OCI-LY7 (cell line): Measurements from ENCODE around the gene RNF43.

Experiments
- EZH2phosphoT487 ChIP-seq: fragments of 200-600 bp; sonication (generic); IDR thresholded peaks from 2 replicates; pipeline ENCODE4 v1.6.1; 2018; ENCODE audit warnings: low read depth, borderline replicate concordance, mild to moderate bottlenecking, mixed run types, antibody characterized with exemption, low read length, moderate library complexity, mixed read lengths
- TF ChIP-seq, protein P1 (sequence below): fragments of 200-600 bp; sonication (generic); conservative IDR thresholded peaks from 2 replicates; pipeline ENCODE4 v1.5.1; 2014; ENCODE audit warnings: mild to moderate bottlenecking, antibody characterized with exemption, low read length, moderate library complexity, mixed read lengths

GRCh38 chr17:58394534-58395223, 22.7 kb downstream of the RNF43 start:
- TF ChIP-seq, protein P1, sequence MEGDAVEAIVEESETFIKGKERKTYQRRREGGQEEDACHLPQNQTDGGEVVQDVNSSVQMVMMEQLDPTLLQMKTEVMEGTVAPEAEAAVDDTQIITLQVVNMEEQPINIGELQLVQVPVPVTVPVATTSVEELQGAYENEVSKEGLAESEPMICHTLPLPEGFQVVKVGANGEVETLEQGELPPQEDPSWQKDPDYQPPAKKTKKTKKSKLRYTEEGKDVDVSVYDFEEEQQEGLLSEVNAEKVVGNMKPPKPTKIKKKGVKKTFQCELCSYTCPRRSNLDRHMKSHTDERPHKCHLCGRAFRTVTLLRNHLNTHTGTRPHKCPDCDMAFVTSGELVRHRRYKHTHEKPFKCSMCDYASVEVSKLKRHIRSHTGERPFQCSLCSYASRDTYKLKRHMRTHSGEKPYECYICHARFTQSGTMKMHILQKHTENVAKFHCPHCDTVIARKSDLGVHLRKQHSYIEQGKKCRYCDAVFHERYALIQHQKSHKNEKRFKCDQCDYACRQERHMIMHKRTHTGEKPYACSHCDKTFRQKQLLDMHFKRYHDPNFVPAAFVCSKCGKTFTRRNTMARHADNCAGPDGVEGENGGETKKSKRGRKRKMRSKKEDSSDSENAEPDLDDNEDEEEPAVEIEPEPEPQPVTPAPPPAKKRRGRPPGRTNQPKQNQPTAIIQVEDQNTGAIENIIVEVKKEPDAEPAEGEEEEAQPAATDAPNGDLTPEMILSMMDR: no peak
- TF ChIP-seq EZH2phosphoT487: no peak
